Endothelial cell of umbilical vein (primary cell): ENCODE measurements around the gene CTBP2. TPM values are rescaled to one million over a fixed set of nuclear protein-coding genes. Genes with fewer than 3 reads are reported as not detected.

Experiments used
- BruUV-seq: library from RNA; stranded (reverse); fragments of 400-500 nt; replicated peaks from 2 replicates; lab custom pipeline; 2021; lab: Mats Ljungman, UMichigan
- CTCF ChIA-PET: fragments of 300-600, 350-600 bp; sonication (Branson Sonifier 250); formaldehyde crosslinking; loops from one replicate; lab custom pipeline; 2021; ENCODE audit warnings: antibody characterized with exemption, inconsistent platforms; lab: Charles Lee
- POLR2A ChIA-PET: fragments of 300-600, 350-600 bp; sonication (Branson Sonifier 250); formaldehyde crosslinking; loops from one replicate; lab custom pipeline; 2021; ENCODE audit warnings: antibody characterized with exemption, inconsistent platforms; lab: Charles Lee
- DNase-seq: peaks from one replicate; pipeline ENCODE4 v3.0.0-alpha.2; 2011; ENCODE audit warnings: low read depth, low spot score
- FAIRE-seq: peaks from 2 replicates; lab custom pipeline; 2011; peaks lifted over from hg19 to GRCh38; lab: Jason Lieb, UNC
- H2AFZ ChIP-seq: 2 replicates; pipeline ENCODE4 v1.6.0; 2012; ENCODE audit warnings: low read depth, low read length, control low read depth, inconsistent platforms
- H3K27ac ChIP-seq: 2 replicates; pipeline ENCODE4 v1.5.1; 2011; ENCODE audit warnings: low read depth, mild to moderate bottlenecking, control low read depth, low read length, moderate library complexity; ENCODE audit not compliant: insufficient read depth
- H3K27me3 ChIP-seq, 2 experiments: 2 replicates each; pipeline versions ENCODE4 v1.6.0 to v1.6.1; 2011; ENCODE audit warnings: low read length in 2 of 2, mixed read lengths in 1 of 2; ENCODE audit not compliant: control insufficient read depth in 2 of 2, insufficient read depth in 2 of 2
- H3K36me3 ChIP-seq, 2 experiments: 2 replicates in 1 of 2; 3 replicates in 1 of 2; pipeline ENCODE4 v1.5.1; 2011; ENCODE audit warnings: low read length in 2 of 2, mild to moderate bottlenecking in 1 of 2, moderate library complexity in 1 of 2; ENCODE audit not compliant: control insufficient read depth in 2 of 2, insufficient read depth in 2 of 2; ENCODE audit errors: extremely low read depth in 1 of 2
- H3K4me1 ChIP-seq: 3 replicates; pipeline ENCODE4 v1.5.1; 2011; ENCODE audit warnings: mild to moderate bottlenecking, low read length; ENCODE audit not compliant: control insufficient read depth, insufficient read depth; ENCODE audit errors: extremely low read depth
- H3K4me2 ChIP-seq: 2 replicates; pipeline ENCODE4 v1.6.1; 2011; ENCODE audit warnings: low read length, control low read depth, mixed read lengths; ENCODE audit not compliant: insufficient read depth
- H3K4me3 ChIP-seq, 3 experiments: fragments of 200-600 bp in 1 of 3; sonication (generic), shearing (Covaris generic) in 1 of 3; replicated peaks in 1 of 3; 2 replicates each; pipeline ENCODE4 v1.5.1; 2011 to 2016; ENCODE audit warnings: control low read depth in 3 of 3, low read length in 3 of 3, mild to moderate bottlenecking in 2 of 3, inconsistent platforms in 1 of 3, low read depth in 1 of 3, moderate library complexity in 1 of 3; ENCODE audit not compliant: insufficient read depth in 1 of 3
- H3K79me2 ChIP-seq: 2 replicates; pipeline ENCODE4 v1.6.0; 2012; ENCODE audit warnings: low read length, inconsistent platforms; ENCODE audit not compliant: control insufficient read depth, insufficient read depth
- H3K9ac ChIP-seq: replicated peaks from 2 replicates; pipeline ENCODE3; 2011; ENCODE audit warnings: low read length, control low read depth; ENCODE audit not compliant: insufficient read depth; ENCODE audit errors: extremely low read depth
- H3K9me1 ChIP-seq: replicated peaks from 3 replicates; pipeline ENCODE4 v1.6.0; 2011; ENCODE audit warnings: mild to moderate bottlenecking, low read length; ENCODE audit not compliant: control insufficient read depth, insufficient read depth; ENCODE audit errors: extremely low read depth
- H3K9me3 ChIP-seq: replicated peaks from 2 replicates; pipeline ENCODE4 v1.5.1; 2012; ENCODE audit warnings: low read length, inconsistent platforms; ENCODE audit not compliant: control insufficient read depth, insufficient read depth
- H4K20me1 ChIP-seq: replicated peaks from 2 replicates; pipeline ENCODE3; 2011; ENCODE audit warnings: mild to moderate bottlenecking, low read length; ENCODE audit not compliant: control insufficient read depth, insufficient read depth; ENCODE audit errors: extremely low read depth
- CTCF ChIP-seq, 2 donors: IDR thresholded peaks; 1 replicate in 1 of 2; 2 replicates in 1 of 2; pipeline ENCODE4 v1.5.1; 2011; ENCODE audit warnings: low read length in 2 of 2, mild to moderate bottlenecking in 2 of 2, moderate library complexity in 2 of 2, control low read depth in 1 of 2, inconsistent platforms in 1 of 2, low read depth in 1 of 2; ENCODE audit not compliant: insufficient read depth in 1 of 2; ENCODE audit errors: extremely low read depth in 1 of 2
- EZH2 ChIP-seq: IDR thresholded peaks from 2 replicates; pipeline ENCODE4 v1.6.1; 2012; ENCODE audit warnings: borderline replicate concordance, low read depth, mild to moderate bottlenecking, moderate library complexity, low read length, inconsistent platforms; ENCODE audit not compliant: severe bottlenecking
- FOS ChIP-seq: IDR thresholded peaks from 2 replicates; pipeline ENCODE4 v1.6.1; 2011; ENCODE audit warnings: mild to moderate bottlenecking, low read length, moderate library complexity, borderline replicate concordance; ENCODE audit not compliant: insufficient read depth
- GATA2 ChIP-seq: IDR thresholded peaks from 2 replicates; pipeline ENCODE4 v1.7.0; 2011; ENCODE audit warnings: low read depth, mild to moderate bottlenecking, moderate library complexity, mixed read lengths, low read length; ENCODE audit not compliant: insufficient read length, insufficient read depth
- JUN ChIP-seq: IDR thresholded peaks from 2 replicates; pipeline ENCODE4 v1.6.1; 2011; ENCODE audit warnings: borderline replicate concordance, low read depth; ENCODE audit not compliant: insufficient read length, insufficient read depth
- MYC ChIP-seq: IDR thresholded peaks from one replicate; pipeline ENCODE4 v1.6.1; 2011; ENCODE audit warnings: mild to moderate bottlenecking, low read depth, low read length
- POLR2A ChIP-seq: IDR thresholded peaks from 2 replicates; pipeline ENCODE4 v1.6.1; 2012; ENCODE audit warnings: low read depth, mild to moderate bottlenecking, control low read depth, low read length
- POLR2AphosphoS5 ChIP-seq: IDR thresholded peaks from 2 replicates; pipeline ENCODE4 v1.6.1; 2012; ENCODE audit warnings: low read depth, mild to moderate bottlenecking, control low read depth, low read length, moderate library complexity; ENCODE audit not compliant: insufficient read depth
- dilution Hi-C: fragments of 300-500 bp; cut with MboI; formaldehyde crosslinking; loops from one replicate; pipeline ENCODE4 v1.15.0; 2019; ENCODE audit warnings: low sequenced_read_pairs; ENCODE audit not compliant: extremely low pct_ligation_motif_present
- intact Hi-C: fragments of 100-400 bp; cut with micrococcal nuclease; formaldehyde crosslinking; loops from one replicate; pipeline ENCODE4 v1.10.0; 2022
- polyA plus RNA-seq, 4 experiments: library from polyadenylated mRNA; depleted of rRNA in 3 of 4; stranded (reverse) in 3 of 4; unstranded in 1 of 4; fragments of >200 nt; gene quantifications; 2 replicates each; pipeline versions ENCODE4 v1.2.1 to v1.2.3, GENCODE V29; 2011 to 2012; ENCODE audit warnings: missing spikeins in 1 of 4
- total RNA-seq: library from RNA; stranded (reverse); gene quantifications from 2 replicates; pipeline ENCODE4 v1.2.3, GENCODE V29; 2021
- TF ChIP-seq, protein P1 (sequence below): IDR thresholded peaks from 2 replicates; pipeline ENCODE4 v1.6.1; 2011; ENCODE audit not compliant: insufficient read depth, insufficient read length

Gene CTBP2
- total and polyA plus RNA-seq, 2 donors (not counting 3 experiments of a cell fraction or from before 2014, with no cell fraction given), result 118 to 128 TPM

DNA sequence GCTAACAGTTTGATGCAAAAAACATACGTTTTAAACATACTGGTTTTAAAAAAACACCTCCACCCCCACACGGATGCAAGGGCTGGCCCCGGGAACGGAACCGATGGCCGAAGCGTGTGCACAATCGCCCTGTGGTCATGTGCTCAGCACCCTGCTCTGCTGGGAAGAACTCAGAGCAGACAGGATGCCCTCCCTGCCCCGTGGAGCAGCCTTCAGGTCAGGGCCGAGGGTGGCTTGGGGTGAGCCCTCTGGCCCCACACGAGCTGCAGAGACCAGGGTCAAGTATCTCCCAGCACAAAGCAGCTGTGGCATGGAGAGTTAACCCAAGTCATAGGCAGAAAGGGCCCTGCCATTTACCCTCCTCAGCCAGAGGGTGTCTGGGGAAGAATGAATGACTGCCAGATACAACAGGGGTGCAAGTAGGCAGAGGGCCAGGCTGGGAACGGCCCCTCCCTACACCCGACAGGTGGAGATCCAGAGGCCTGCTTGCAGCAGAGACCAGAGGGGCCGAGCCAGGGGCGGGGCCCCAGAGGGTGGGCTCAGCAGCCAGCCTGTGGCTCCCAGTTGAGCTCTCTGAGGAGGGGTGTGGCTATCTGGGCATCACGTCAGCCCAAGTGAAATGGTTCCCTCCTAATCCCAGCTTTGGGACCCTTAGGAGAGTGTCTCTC is 161.6 kb downstream of the CTBP2 start:
- Histone ChIP-seq H3K27ac (no peak overlapping the region), H4K20me1 (no peaks in the 10 kb centered on the region), H3K9me3 (no peaks in the 10 kb centered on the region), H3K36me3 (peaks cover 20 to 80% of the 10 kb centered on the region in 2 experiments), H2AFZ (no peak overlapping the region), H3K9ac (no peak overlapping the region), H3K79me2 (peaks cover 3% of the 10 kb centered on the region), H3K9me1 (no peaks in the 10 kb centered on the region), H3K27me3 (no peaks in the 10 kb centered on the region), H3K4me3 (no peak overlapping the region), H3K4me2 (no peak overlapping the region), H3K4me1 (no peaks in the 10 kb centered on the region)
- intact Hi-C loops (no loop called here), dilution Hi-C loops (no loop called here)
- no peak for TF ChIP-seq GATA2
- no peak for TF ChIP-seq MYC
- no peak for TF ChIP-seq POLR2A
- TF ChIP-seq EZH2, result no peak
- TF ChIP-seq, protein P1, sequence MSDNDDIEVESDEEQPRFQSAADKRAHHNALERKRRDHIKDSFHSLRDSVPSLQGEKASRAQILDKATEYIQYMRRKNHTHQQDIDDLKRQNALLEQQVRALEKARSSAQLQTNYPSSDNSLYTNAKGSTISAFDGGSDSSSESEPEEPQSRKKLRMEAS, result no peak
- ChIA-PET CTCF (interaction anchor here (1.1 kb wide), 1 partner anchor 16 kb away, joined by 3 read pairs; no protein-coding TSS in a partner anchor), POLR2A (no interaction called here)
- BruUV-seq, result no TSS peak
- no peak for FAIRE-seq
- DNase-seq, result no peak

DNA sequence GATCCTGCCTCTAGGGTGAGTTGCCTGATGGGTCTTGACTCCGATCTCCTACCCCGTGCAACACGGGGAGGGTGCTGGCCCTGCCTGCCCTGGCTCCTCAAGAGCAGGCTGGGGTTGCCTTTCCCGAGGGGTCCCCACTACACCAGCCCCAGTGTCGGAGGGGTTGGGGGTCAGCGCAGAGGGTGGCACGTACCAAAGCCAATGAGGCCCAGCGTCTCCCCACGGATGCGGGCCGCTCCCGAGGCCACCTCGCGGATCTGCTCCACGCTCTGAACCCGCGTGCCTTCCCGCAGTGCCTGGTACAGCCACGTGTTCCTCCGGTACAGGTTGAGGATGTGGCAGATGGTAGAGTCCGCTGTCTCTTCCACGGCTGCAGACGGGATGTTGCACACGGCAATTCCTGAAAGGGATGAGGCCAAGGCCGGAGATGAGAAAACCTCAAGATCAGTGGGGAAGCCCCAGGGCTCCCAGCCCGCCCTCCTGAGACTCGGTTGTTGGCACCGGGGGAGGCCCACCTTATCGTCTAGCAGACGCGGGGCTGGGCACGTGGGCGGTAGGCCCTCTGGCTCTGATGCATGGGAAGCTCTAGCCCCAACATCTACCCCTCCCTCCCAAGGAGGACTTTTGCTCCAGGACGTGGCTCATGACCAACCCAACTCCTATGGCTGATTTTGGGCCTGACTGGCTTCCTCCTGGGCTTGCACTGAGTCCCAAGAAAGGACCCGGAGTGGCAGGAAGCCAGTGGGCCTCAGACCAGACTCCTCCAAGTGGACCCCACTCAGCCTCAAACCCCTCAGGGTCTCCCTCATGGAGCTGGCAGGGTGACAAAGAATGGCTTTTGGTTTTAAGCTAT is 162.4 kb downstream of the CTBP2 start:
- Histone ChIP-seq H3K4me1 (no peaks in the 10 kb centered on the region), H3K9me1 (no peaks in the 10 kb centered on the region), H3K27ac (no peak overlapping the region), H4K20me1 (no peaks in the 10 kb centered on the region), H3K4me2 (no peak overlapping the region), H3K36me3 (peaks cover 21 to 79% of the 10 kb centered on the region in 2 experiments), H2AFZ (no peak overlapping the region), H3K9ac (no peak overlapping the region), H3K79me2 (peaks cover 3% of the 10 kb centered on the region), H3K4me3 (no peak overlapping the region), H3K9me3 (no peaks in the 10 kb centered on the region), H3K27me3 (no peaks in the 10 kb centered on the region)
- intact Hi-C loops, result no loop called here
- FAIRE-seq (no peak), DNase-seq (no peak)
- ChIA-PET POLR2A (no interaction called here), CTCF (no interaction called here)
- BruUV-seq, result no TSS peak
- dilution Hi-C loops, result no loop called here
- TF ChIP-seq EZH2 (no peak), FOS (no peak), POLR2AphosphoS5 (no peak), JUN (no peak), CTCF (IDR thresholded peaks at IDR 0.05; ENCODE audit: extremely low read depth in 1 of 2, insufficient read depth in 1 of 2, low read depth in 1 of 2, low read length in 2 of 2) (no peak), MYC (no peak), POLR2A (no peak), GATA2 (no peak)
- TF ChIP-seq, protein P1, result no peak
